T-helper 22 cell (primary cell): ENCODE results near the gene GTSE1.

ENCODE experiments used
- DNase-seq: peaks from one replicate; pipeline ENCODE4 v3.0.0-alpha.2; 2020; ENCODE audit warnings: low read depth

GTSE1 gene

DNA sequence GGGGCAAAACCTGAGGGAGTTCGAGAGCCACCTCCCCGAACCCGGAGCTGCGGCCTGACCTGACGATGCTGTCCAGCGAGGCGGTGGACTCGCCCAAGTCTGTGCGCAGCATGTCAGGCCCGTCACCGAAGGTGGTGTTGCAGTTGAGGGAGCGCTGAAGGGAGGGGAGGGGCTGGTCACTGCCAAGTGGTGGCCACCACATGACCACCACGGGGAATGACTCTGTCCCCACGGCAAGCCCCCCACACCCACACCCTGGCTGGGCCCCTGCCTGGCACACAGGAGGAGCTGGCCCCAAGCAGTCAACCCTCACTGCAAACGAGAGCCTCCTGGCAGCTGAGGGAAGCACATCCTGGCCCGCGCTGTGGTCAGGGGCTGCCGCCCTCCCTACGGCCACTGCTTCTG lies 69.7 kb downstream of the GTSE1 start:
- no peak for DNase-seq

- no peak for DNase-seq
Measured at GRCh38 chr22:46366801-46367706, 70.4 kb downstream of the GTSE1 start.

GRCh38 chr22:46367707-46368191 lies 71.1 kb downstream of the GTSE1 start:
- no peak for DNase-seq

DNA sequence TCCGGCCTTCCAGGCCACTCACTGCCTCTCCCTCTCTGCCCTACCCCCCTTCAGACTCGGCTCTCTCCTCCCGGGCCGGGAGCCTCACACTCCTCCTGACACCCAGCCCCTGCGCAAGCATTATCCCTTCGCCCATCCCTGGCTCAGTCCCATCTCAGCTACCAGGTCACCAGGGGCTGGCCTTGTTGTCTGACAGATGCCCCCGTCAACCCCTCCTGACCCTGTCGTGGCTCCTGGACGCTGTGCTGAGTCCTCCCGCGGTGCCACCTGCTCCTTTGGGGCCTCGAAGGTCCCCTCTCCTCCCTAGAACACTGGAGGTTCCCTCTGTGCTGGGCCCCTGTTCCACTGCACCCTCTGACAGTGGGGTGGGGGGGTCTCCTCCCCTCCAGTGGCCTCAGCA lies 71.8 kb downstream of the GTSE1 start:
- DNase-seq = no peak

DNA sequence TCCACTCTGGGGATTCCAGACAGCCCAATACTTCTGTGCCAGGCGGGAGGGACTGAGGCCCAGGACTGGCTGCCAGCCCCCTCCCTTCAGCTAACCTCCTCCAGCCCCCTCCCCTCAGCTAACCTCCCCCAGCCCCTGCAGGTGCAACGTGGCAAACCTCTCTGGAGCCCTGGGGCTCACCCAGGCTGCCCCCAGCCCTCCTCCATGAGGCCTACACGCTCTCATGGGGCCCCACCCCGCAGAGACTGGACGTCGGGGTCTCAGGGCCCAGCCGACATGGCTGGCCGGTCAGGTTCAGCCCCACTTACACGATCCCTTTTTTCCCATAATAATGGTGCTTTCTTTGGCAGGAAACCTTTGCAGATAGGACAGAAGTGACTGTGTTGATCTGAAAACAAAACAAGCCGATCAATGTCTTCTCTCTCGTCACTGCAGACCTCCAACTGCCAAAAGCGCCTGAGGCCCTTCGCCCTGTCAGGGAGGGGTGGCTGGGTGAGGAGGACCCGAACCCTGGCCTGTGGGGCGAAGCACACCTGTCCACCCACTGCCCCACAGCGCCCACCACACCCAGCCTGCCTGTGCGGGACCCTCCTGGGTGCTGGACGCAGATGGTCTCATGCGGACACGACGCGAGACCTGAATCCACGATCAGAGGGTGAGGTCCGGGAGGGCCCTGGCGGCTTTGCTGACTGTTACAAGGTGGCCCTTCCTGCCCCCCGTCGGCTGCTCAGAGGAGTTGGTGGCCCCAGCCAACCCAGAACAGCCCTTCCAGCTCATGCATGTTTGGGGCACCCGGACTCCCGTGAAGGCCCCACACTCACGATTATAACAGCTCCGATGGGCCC lies 72.4 kb downstream of the GTSE1 start:
- no peak for DNase-seq

DNA sequence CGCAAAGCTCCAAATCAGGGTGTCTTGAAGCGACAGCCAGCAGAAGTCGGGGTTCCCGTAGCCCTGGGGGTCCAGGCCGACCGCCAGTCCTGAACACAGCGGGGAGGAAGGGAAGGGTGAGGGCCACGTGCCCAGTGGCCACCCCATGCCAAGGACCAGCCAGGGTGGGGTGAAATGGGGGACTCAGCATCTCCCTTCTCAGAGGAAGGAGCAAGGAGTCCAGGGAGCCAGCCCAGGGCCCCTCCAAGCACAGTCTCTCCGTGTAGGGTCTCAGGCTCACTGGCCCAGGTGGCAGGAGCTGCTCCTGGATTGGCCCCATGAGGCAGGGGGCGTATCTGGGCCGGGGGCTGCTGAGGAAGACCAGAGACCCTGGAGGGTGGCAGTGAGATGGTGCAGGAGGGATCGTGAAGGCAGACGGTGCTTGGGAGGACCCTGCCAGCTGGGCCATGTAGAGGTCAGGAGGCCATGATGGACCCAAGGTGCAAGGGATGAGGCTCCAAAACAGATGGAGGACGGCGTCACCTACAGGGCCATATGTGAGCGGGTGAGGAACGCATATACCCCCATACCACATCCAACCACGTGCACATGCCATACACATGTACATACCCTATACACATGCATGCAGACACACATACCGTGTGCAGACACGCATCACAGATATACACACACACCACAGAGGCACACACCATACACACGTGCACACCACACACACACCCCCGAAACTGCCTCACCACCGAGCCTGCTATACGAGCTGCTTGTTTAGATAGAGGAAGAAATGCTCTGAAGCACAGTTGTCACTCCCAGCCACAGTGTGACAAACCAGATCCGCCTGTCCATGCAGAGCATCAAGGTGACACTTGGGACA lies 73.3 kb downstream of the GTSE1 start:
- no peak for DNase-seq

DNA sequence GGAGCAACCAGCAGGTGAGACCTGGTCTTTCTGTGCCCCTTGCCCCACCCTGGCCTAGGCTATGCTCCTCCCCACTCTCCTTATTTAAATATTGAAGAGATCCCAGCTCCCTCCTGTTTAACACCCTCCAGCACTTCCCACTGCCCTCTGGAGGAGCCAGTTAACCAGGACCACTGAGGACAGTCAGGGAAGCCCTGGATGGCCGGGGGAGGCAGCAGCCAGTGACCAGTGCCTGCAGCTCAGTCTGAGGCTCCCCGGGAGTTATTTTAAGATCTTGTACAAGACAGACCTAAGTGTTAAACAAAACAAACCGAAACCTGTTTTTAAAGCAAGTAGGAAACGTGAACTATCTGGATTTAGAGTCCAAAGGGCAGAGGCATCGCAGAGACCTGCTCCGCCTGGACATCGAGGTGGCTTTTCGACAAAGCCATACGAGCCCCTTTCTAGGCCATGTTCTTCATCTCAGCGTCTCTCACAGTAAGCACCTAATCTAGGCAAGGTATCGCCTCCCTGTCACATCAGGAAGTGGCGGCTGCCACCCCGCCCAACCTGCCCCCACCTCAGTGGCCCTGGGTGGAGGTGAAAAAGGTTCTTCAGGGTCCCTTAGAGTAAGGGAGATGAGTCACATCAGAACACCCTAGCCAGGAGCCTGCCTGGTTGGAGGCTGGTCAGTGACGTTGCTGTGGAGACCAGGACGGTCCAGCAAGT lies 74.1 kb downstream of the GTSE1 start:
- no peak for DNase-seq

- DNase-seq = no peak
Measured at GRCh38 chr22:46371623-46372226, 75.1 kb downstream of the GTSE1 start.

GRCh38 chr22:46372686-46373085 lies 76.0 kb downstream of the GTSE1 start:
- no peak for DNase-seq

DNA sequence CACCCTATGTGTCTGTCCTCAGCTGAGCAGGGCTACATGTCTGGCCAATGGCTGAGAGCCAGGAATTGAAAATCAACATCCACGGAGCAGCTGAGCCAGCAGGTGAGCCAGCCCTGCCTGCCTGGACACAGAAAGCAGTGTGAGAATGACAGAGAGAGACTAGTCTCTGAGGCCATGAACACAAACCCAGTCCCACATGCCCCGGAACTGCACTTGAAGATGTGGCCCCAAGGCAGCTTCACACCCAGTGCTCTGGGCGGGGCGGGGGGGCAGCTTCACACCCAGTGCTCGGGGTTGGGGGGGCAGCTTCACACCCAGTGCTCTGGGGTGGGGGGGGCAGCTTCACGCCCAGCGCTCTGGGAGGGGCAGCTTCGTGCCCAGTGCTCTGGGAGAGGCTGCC lies 76.5 kb downstream of the GTSE1 start:
- DNase-seq = no peak

- no peak for DNase-seq
Measured at GRCh38 chr22:46373921-46374662, 77.4 kb downstream of the GTSE1 start.

GRCh38 chr22:46374663-46375474 lies 78.2 kb downstream of the GTSE1 start:
- DNase-seq = no peak

- no peak for DNase-seq
Measured at GRCh38 chr22:46376111-46376510, 79.4 kb downstream of the GTSE1 start.

DNA sequence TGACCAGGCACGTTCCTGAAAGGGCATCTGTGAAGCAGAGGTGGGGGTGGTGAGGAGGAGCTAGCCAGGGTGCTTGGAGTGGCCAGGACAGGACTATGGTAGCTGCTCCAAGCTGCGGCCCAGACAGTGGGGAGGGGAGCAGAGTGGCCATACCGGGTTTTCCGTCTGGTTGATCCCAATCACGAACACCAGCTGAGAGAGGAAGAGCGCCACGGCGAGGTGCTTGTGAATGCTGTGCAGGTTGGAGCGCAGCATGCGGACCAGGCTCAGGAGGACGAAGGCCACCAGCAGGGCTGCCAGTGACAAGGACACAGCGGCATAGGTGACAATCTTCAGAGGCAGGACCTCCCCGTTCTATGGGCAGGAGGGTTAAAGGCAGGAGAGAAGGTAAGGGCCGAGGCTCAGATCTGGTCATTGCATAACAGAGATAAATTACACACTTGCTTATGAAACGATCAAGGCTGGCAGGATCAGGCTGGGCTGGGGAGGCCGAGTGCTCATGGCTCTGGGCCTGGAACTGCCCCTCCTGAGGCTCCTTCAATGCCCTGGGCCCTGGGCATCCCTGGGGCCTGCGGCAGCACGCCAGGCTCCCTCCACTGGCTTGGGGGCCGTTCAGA lies 80.3 kb downstream of the GTSE1 start:
- no peak for DNase-seq

DNA sequence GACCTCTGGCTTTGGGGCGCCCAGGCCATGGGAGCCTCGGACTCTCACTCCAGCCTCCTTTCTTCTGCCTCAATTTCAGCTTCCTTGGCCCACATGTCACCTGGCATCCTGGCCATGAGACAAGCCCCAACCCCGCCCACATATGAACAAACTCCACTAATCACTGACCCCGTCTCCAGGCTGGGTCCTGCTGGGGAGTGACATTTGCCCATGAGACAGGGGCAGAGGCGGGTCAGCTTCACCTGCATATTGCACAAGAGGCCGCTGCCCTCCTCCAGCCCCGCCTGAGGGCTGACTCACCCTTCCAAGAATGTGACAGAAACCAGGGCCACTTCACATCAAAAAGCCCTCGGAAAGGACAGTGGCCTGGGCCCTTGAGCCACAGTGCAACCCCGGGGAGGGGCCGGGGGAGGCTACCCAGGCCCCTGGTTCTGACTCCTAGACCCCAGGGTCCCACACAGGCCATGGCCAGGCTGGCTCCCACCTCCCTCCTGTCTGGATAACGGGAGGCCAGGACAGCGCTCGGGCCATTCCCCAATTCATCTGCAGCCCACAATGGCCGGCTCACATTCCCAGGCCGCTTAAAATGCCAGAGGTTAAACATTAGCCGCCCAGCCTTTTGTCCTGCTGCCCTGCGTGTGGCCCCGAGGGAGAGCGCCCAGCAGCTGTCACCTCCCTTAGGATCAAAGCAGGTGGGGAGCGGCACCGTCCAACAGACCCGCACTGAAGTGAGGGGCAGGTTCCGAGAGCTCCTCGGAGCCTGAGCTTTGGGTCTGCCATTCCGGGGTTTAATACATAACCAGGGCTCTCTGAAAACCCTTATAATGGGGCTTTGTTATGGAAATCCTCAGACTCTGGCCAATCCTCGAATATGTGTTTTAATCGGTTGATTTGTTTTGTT lies 81.1 kb downstream of the GTSE1 start:
- DNase-seq = no peak

- no peak for DNase-seq
Measured at GRCh38 chr22:46378426-46379065, 81.9 kb downstream of the GTSE1 start.
